MCF 10A (cell line): ENCODE measurements around the gene NEK4. TPM values are rescaled to one million over a fixed set of nuclear protein-coding genes. Genes with fewer than 3 reads are reported as not detected.

Experiments
- BruUV-seq: library from RNA; stranded (reverse); fragments of 400-500 nt; replicated peaks from 2 replicates; lab custom pipeline; 2021; lab: Mats Ljungman, UMichigan
- CTCF ChIA-PET: fragments of 300-600 bp; sonication (Branson Sonifier 250); formaldehyde crosslinking; extraction: SDS; loops from one replicate; lab custom pipeline; 2021; ENCODE audit warnings: antibody characterized with exemption, inconsistent platforms; lab: Yijun Ruan, JAX
- POLR2A ChIA-PET: fragments of 300-600, 350-650 bp; sonication (Branson Sonifier 250); formaldehyde crosslinking; extraction: SDS; loops from one replicate; lab custom pipeline; 2020; ENCODE audit warnings: antibody characterized with exemption, inconsistent platforms; lab: Yijun Ruan, JAX
- DNase-seq: peaks from one replicate; pipeline ENCODE4 v3.0.0-alpha.2; 2018; ENCODE audit not compliant: unreplicated experiment
- H3K27ac Mint-ChIP-seq: one replicate; pipeline ENCODE4 v1.8.0; 2022; ENCODE audit warnings: mild to moderate bottlenecking, low read depth, mixed read lengths; ENCODE audit not compliant: unreplicated experiment
- H3K27me3 Mint-ChIP-seq: one replicate; pipeline ENCODE4 v1.8.0; 2022; ENCODE audit warnings: mixed read lengths; ENCODE audit not compliant: insufficient read depth, unreplicated experiment
- H3K36me3 Mint-ChIP-seq: one replicate; pipeline ENCODE4 v1.8.0; 2022; ENCODE audit warnings: mild to moderate bottlenecking, moderate library complexity, mixed read lengths; ENCODE audit not compliant: insufficient read depth, unreplicated experiment
- H3K4me1 Mint-ChIP-seq: one replicate; pipeline ENCODE4 v1.8.0; 2022; ENCODE audit warnings: mixed read lengths; ENCODE audit not compliant: insufficient read depth, unreplicated experiment
- H3K4me3 Mint-ChIP-seq: one replicate; pipeline ENCODE4 v1.8.0; 2022; ENCODE audit warnings: mild to moderate bottlenecking, moderate library complexity, mixed read lengths; ENCODE audit not compliant: unreplicated experiment
- H3K9me3 Mint-ChIP-seq: one replicate; pipeline ENCODE4 v1.8.0; 2022; ENCODE audit warnings: mixed read lengths; ENCODE audit not compliant: unreplicated experiment
- intact Hi-C: fragments of 100-400 bp; cut with micrococcal nuclease; formaldehyde crosslinking; loops from 2 replicates; pipeline ENCODE4 v1.14.1; 2022
- total RNA-seq: library from RNA; stranded (reverse); gene quantifications from 2 replicates; pipeline ENCODE4 v1.2.3, GENCODE V29; 2022
- TF ChIP-seq, protein P1 (sequence below): fragments of 200-600 bp; IDR thresholded peaks from one replicate; pipeline ENCODE4 v1.8.0; 2022; ENCODE audit warnings: antibody characterized with exemption, mild to moderate bottlenecking; ENCODE audit not compliant: unreplicated experiment

Gene NEK4
- total RNA-seq, 1 experiment from 2014 or later: 24.6 TPM

DNA sequence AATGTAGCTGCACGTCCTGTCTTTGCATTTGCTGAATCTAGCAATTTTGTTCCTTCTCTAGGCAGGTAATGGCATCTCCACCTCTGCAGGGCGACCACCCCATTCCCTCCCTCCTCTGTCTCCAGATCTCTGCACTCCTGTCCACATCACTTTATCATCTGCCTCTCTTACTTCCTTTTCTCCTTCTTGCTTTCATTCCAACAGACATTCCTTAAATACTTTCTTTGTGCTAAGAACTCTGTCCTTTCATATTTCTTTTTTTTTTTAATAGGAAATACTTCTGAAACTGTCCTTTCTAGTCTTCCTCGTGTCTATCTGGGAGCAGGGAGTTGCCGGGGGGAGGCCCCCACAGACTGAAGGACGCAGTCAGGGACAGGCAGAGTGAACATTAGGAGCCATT, 31.1 kb upstream of the NEK4 start:
- no peaks in the 10 kb centered on the region for H3K9me3 Mint-ChIP-seq
- no peak overlapping the region for H3K4me3 Mint-ChIP-seq
- ChIA-PET CTCF (no interaction called here), POLR2A (no interaction called here)
- no TSS peak for BruUV-seq
- no peaks in the 10 kb centered on the region for H3K36me3 Mint-ChIP-seq
- no peak overlapping the region for H3K27ac Mint-ChIP-seq
- TF ChIP-seq, protein P1, sequence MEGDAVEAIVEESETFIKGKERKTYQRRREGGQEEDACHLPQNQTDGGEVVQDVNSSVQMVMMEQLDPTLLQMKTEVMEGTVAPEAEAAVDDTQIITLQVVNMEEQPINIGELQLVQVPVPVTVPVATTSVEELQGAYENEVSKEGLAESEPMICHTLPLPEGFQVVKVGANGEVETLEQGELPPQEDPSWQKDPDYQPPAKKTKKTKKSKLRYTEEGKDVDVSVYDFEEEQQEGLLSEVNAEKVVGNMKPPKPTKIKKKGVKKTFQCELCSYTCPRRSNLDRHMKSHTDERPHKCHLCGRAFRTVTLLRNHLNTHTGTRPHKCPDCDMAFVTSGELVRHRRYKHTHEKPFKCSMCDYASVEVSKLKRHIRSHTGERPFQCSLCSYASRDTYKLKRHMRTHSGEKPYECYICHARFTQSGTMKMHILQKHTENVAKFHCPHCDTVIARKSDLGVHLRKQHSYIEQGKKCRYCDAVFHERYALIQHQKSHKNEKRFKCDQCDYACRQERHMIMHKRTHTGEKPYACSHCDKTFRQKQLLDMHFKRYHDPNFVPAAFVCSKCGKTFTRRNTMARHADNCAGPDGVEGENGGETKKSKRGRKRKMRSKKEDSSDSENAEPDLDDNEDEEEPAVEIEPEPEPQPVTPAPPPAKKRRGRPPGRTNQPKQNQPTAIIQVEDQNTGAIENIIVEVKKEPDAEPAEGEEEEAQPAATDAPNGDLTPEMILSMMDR: no peak
- H3K27me3 Mint-ChIP-seq: no peaks in the 10 kb centered on the region
- DNase-seq: no peak
- H3K4me1 Mint-ChIP-seq: peaks cover 24% of the 10 kb centered on the region
- intact Hi-C loops: no loop called here

DNA sequence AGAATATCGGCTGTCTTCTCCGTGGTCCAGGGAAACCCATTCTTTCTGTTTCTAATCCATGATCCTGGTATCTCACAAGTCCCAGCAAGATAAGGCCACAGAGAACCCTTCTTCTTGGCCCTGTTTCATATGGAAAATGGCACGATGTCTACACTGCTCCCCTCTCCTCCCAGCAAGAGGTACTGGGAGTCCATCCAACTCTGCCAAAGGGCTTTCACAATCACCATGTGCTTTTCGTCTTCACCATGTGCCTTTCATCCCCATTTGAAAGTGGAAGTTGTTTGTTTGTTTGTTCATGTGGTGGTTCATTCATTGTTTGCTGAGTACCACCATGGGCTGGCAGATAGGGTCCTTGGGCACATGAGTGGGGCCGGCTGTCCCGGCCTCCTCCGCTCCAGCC, 29.3 kb upstream of the NEK4 start:
- intact Hi-C loops: no loop called here
- DNase-seq: peak; percentile 37
- CTCF ChIA-PET: interaction anchor here (0.7 to 1.9 kb wide), 7 partner anchors 9 to 272 kb away, joined by 3 to 7 read pairs (median 4); no protein-coding TSS in a partner anchor
- POLR2A ChIA-PET: no interaction called here
- Mint-ChIP-seq H3K36me3 (no peaks in the 10 kb centered on the region), H3K4me1 (peaks cover 24% of the 10 kb centered on the region), H3K4me3 (no peak overlapping the region), H3K9me3 (no peaks in the 10 kb centered on the region), H3K27ac (no peak overlapping the region), H3K27me3 (no peaks in the 10 kb centered on the region)
- no TSS peak for BruUV-seq
- TF ChIP-seq, protein P1: no peak

DNA sequence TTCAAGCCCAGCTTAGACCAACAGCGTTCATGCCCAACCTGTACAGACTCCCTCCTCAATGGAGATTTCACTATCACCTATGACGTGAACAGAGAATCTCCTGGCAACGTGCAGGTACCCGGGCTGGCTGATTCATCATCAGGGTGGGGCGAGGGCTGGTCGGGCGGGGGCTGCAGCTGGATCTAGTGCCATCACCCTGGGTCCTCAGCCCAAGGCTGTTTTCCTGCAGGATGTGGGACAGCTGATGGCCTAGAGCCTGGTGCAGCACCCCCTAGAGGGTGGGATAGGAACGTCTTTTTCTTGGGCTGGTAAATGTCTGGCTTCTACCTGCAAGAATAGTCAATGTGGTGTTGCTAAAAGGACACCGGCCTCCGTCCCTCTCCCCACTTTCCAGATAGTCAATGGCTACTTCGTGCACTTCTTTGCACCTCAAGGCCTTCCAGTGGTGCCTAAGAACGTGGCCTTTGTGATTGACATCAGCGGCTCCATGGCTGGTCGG, 28.3 kb upstream of the NEK4 start:
- ChIA-PET CTCF (interaction anchor here (0.7 to 1.9 kb wide), 17 partner anchors 10 to 273 kb away, joined by 3 to 9 read pairs (median 4); no protein-coding TSS in a partner anchor), POLR2A (no interaction called here)
- intact Hi-C loops: no loop called here
- no peaks in the 10 kb centered on the region for H3K36me3 Mint-ChIP-seq
- no peaks in the 10 kb centered on the region for H3K27me3 Mint-ChIP-seq
- DNase-seq: peak; percentile 68
- TF ChIP-seq, protein P1: peak; percentile 50
- H3K4me1 Mint-ChIP-seq: peaks cover 24% of the 10 kb centered on the region
- H3K4me3 Mint-ChIP-seq: no peak overlapping the region
- no TSS peak for BruUV-seq
- no peak overlapping the region for H3K27ac Mint-ChIP-seq
- no peaks in the 10 kb centered on the region for H3K9me3 Mint-ChIP-seq

DNA sequence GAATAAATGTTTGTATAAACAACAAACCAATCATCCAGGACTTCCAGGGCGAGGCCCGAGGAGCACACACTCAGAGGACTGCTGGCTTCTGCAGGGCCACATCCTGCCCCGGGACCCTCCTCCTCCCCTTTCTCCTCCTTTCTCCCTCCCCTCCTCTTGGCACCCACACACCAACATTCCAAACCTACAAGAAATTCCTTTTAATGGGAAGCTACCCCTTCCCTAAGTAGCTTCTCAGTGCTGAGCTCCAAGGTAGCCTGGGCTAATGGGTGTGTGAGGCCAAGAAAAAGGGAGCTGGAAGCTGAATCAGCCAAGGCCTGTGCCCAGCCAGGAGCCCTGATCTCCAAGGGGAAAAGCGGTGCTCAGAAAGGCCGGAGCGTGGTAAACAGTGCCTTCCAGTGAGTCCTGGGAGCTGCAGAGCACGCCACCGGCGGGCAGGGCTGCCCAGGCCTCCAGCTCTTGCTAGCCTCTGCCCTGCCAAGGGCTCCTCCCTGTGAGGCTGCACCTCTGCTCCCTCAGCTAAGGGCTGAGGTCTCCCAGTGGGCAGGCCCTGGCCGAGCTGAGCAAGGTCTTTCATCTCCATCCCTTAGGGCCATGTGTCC, 27.7 kb upstream of the NEK4 start:
- peaks cover 26% of the 10 kb centered on the region for H3K4me1 Mint-ChIP-seq
- TF ChIP-seq, protein P1: no peak
- ChIA-PET CTCF (interaction anchor here (0.7 to 1.9 kb wide), 12 partner anchors 9 to 97 kb away, joined by 3 to 9 read pairs (median 4); no protein-coding TSS in a partner anchor), POLR2A (no interaction called here)
- H3K4me3 Mint-ChIP-seq: no peak overlapping the region
- H3K9me3 Mint-ChIP-seq: no peaks in the 10 kb centered on the region
- no peaks in the 10 kb centered on the region for H3K36me3 Mint-ChIP-seq
- H3K27ac Mint-ChIP-seq: no peak overlapping the region
- no peak for DNase-seq
- no peaks in the 10 kb centered on the region for H3K27me3 Mint-ChIP-seq
- intact Hi-C loops: no loop called here
- BruUV-seq: no TSS peak
